Measurements from ENCODE around the gene SLC47A2.

Gene SLC47A2

GRCh38 chr17:19719355-19720209 lies 3.2 kb upstream of the SLC47A2 start:
- DNase-seq (no peak), ATAC-seq (ENCODE audit: insufficient read depth, low read depth) (no peak)
- no peaks in the 10 kb centered on the region for H3K36me3 ChIP-seq (ENCODE audit: insufficient read depth, low read length)
- no peak overlapping the region for H2AFZ ChIP-seq (ENCODE audit: low read depth, low read length)
- peaks cover 7% of the 10 kb centered on the region; the same call in 1 of the 2 replicates for H4K20me1 ChIP-seq (ENCODE audit: insufficient read depth, low read length)
- no peaks in the 10 kb centered on the region for H3K4me1 ChIP-seq (ENCODE audit: insufficient read depth, low read length)
- H3K27ac ChIP-seq (ENCODE audit: low read length) = no peak overlapping the region
- no peak overlapping the region for H3K4me2 ChIP-seq (ENCODE audit: insufficient read depth, low read length)
- no peak for TF ChIP-seq EZH2 (IDR thresholded peaks at IDR 0.05; ENCODE audit: borderline replicate concordance, low read depth, low read length, severe bottlenecking)
- TF ChIP-seq, protein P1, sequence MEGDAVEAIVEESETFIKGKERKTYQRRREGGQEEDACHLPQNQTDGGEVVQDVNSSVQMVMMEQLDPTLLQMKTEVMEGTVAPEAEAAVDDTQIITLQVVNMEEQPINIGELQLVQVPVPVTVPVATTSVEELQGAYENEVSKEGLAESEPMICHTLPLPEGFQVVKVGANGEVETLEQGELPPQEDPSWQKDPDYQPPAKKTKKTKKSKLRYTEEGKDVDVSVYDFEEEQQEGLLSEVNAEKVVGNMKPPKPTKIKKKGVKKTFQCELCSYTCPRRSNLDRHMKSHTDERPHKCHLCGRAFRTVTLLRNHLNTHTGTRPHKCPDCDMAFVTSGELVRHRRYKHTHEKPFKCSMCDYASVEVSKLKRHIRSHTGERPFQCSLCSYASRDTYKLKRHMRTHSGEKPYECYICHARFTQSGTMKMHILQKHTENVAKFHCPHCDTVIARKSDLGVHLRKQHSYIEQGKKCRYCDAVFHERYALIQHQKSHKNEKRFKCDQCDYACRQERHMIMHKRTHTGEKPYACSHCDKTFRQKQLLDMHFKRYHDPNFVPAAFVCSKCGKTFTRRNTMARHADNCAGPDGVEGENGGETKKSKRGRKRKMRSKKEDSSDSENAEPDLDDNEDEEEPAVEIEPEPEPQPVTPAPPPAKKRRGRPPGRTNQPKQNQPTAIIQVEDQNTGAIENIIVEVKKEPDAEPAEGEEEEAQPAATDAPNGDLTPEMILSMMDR (IDR thresholded peaks at IDR 0.05; ENCODE audit: borderline replicate concordance, extremely low read depth, low read length, poor library complexity, severe bottlenecking) = no peak
- no peaks in the 10 kb centered on the region for H3K9me3 ChIP-seq (ENCODE audit: insufficient read depth, low read length, severe bottlenecking)
- H3K79me2 ChIP-seq (ENCODE audit: insufficient read depth, low read length) = no peaks in the 10 kb centered on the region
- H3K4me3 ChIP-seq (ENCODE audit: low read depth in 1 of 2, low read length in 2 of 2) = no peak overlapping the region
- H3K27me3 ChIP-seq (ENCODE audit: insufficient read depth, low read length, poor library complexity) = no peaks in the 10 kb centered on the region
- H3K9ac ChIP-seq (ENCODE audit: low read depth, low read length) = no peak overlapping the region

DNA sequence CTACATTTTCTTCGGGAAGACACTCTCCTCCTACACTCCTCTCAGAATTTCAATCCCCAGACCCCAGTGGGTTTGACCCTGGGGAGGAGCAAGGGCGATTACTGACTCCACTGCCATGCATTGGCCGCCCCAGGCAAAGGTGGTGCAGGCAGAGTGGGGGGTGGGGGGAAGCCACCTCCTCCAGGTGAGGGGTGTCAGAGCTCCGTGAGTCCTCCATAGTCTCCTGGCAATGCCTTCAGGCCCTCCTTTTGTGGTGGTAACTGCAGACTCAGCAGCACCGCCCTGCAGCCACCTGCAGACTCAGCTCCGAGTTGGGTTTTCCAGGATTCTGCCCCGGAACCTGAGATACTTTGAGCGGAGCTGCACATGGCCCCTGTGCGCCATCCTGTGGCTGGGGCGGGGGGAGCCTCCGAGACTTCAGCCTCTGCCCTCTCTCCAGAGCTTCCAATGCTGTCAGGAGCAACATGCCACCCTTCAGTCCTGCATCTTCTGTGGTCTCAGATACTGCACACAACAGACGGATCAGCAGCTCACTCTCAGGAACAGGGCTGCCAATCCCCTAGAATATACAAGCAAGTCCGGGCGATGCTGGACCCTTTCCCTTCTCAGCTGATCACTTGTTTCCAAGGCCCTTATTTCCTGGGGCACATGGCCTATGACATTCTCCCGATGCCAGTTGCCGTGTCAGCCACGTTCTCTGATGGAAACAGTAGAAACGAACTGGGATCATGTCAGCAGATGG lies 2.4 kb upstream of the SLC47A2 start:
- Histone ChIP-seq H4K20me1 (ENCODE audit: insufficient read depth, low read length) (peaks cover 7% of the 10 kb centered on the region; the same call in 1 of the 2 replicates), H3K79me2 (ENCODE audit: insufficient read depth, low read length) (no peaks in the 10 kb centered on the region), H3K27ac (ENCODE audit: low read length) (no peak overlapping the region), H3K4me2 (ENCODE audit: insufficient read depth, low read length) (no peak overlapping the region), H3K36me3 (ENCODE audit: insufficient read depth, low read length) (no peaks in the 10 kb centered on the region), H3K27me3 (ENCODE audit: insufficient read depth, low read length, poor library complexity) (no peaks in the 10 kb centered on the region), H3K4me3 (ENCODE audit: low read depth in 1 of 2, low read length in 2 of 2) (no peak overlapping the region), H3K4me1 (ENCODE audit: insufficient read depth, low read length) (no peaks in the 10 kb centered on the region), H2AFZ (ENCODE audit: low read depth, low read length) (no peak overlapping the region), H3K9me3 (ENCODE audit: insufficient read depth, low read length, severe bottlenecking) (no peaks in the 10 kb centered on the region), H3K9ac (ENCODE audit: low read depth, low read length) (no peak overlapping the region)
- TF ChIP-seq, protein P1 (IDR thresholded peaks at IDR 0.05; ENCODE audit: borderline replicate concordance, extremely low read depth, low read length, poor library complexity, severe bottlenecking) = peak; percentile 13
- no peak for TF ChIP-seq EZH2 (IDR thresholded peaks at IDR 0.05; ENCODE audit: borderline replicate concordance, low read depth, low read length, severe bottlenecking)
- DNase-seq (no peak), ATAC-seq (ENCODE audit: insufficient read depth, low read depth) (no peak)

DNA sequence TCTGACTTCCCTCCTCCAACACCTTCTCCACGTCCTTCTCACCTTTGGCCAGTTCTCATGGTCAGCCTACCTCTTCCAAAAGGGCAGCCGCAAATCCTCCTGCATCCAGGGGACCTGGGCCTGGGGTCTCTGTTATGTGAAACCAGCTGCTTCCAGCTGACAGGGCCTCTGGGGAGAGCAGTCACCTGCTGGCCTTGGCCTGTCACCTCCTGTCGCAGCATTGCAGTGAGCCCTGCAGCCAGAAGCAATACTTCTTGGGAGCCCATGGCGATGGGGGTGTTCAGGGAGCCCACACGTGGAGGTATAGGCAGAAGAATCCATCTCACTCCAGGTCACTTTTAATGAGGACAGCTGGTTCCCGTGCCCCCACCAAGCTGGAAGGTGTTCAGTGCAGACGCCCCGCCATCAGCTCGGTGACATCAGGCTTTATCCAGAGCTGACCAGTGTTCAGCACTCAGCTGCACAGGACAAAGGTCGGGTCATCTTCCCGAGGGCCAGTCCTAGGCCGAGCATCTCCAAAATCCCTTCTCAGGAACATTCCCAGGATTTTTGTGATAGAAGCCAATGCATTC lies 1.7 kb upstream of the SLC47A2 start:
- Histone ChIP-seq H4K20me1 (ENCODE audit: insufficient read depth, low read length) (peaks cover 7% of the 10 kb centered on the region; the same call in 1 of the 2 replicates), H3K4me1 (ENCODE audit: insufficient read depth, low read length) (no peaks in the 10 kb centered on the region), H2AFZ (ENCODE audit: low read depth, low read length) (no peak overlapping the region), H3K79me2 (ENCODE audit: insufficient read depth, low read length) (no peaks in the 10 kb centered on the region), H3K27me3 (ENCODE audit: insufficient read depth, low read length, poor library complexity) (no peaks in the 10 kb centered on the region), H3K9me3 (ENCODE audit: insufficient read depth, low read length, severe bottlenecking) (no peaks in the 10 kb centered on the region), H3K27ac (ENCODE audit: low read length) (no peak overlapping the region), H3K4me3 (ENCODE audit: low read depth in 1 of 2, low read length in 2 of 2) (no peak overlapping the region), H3K4me2 (ENCODE audit: insufficient read depth, low read length) (no peak overlapping the region), H3K9ac (ENCODE audit: low read depth, low read length) (no peak overlapping the region), H3K36me3 (ENCODE audit: insufficient read depth, low read length) (no peaks in the 10 kb centered on the region)
- DNase-seq = no peak
- ATAC-seq (ENCODE audit: insufficient read depth, low read depth) = no peak
- TF ChIP-seq, protein P1 (IDR thresholded peaks at IDR 0.05; ENCODE audit: borderline replicate concordance, extremely low read depth, low read length, poor library complexity, severe bottlenecking) = no peak

Data from DND-41 (cell line).